NCI-H748 (cell line): ENCODE measurements around the gene POU2AF3.
"Not testable (repeated sequence)": the region's sequence is repeated elsewhere in the genome, so short reads cannot be mapped to it uniquely, and the experiment has no call there.

Source experiments
- DNase-seq: peaks from one replicate; lab custom pipeline; 2025; ENCODE audit not compliant: unreplicated experiment; lab: John Stamatoyannopoulos, UW

POU2AF3 gene

GRCh38 chr11:111300569-111300968, 2.2 kb downstream of the POU2AF3 start:
- DNase-seq, result no peak

- DNase-seq, result no peak
These were observed 2.9 kb downstream of the POU2AF3 start for GRCh38 chr11:111301004-111301841.

- no peak for DNase-seq
These were observed 3.4 kb downstream of the POU2AF3 start for GRCh38 chr11:111301842-111302118.

GRCh38 chr11:111302298-111302697, 4.0 kb downstream of the POU2AF3 start:
- no peak for DNase-seq

GRCh38 chr11:111303461-111303860, 5.1 kb downstream of the POU2AF3 start:
- DNase-seq, result peak; percentile 35

GRCh38 chr11:111305162-111305802, 6.9 kb downstream of the POU2AF3 start:
- no peak for DNase-seq

GRCh38 chr11:111305876-111306275, 7.5 kb downstream of the POU2AF3 start:
- no peak for DNase-seq

GRCh38 chr11:111306321-111306720, 8.0 kb downstream of the POU2AF3 start:
- no peak for DNase-seq

GRCh38 chr11:111307472-111308108, 9.2 kb downstream of the POU2AF3 start:
- no peak for DNase-seq

GRCh38 chr11:111308140-111308539, 9.8 kb downstream of the POU2AF3 start:
- peak; percentile 64 for DNase-seq

- no peak for DNase-seq
These were observed 11.0 kb downstream of the POU2AF3 start for GRCh38 chr11:111309215-111309915.

- peak; percentile 79 for DNase-seq
These were observed 11.7 kb downstream of the POU2AF3 start for GRCh38 chr11:111310088-111310487.

GRCh38 chr11:111310723-111311122, 12.4 kb downstream of the POU2AF3 start:
- DNase-seq, result no peak

- no peak for DNase-seq
These were observed 13.7 kb downstream of the POU2AF3 start for GRCh38 chr11:111312076-111312475.

GRCh38 chr11:111319296-111319695, 20.9 kb downstream of the POU2AF3 start:
- DNase-seq, result no peak

- DNase-seq, result not testable (repeated sequence)
These were observed 21.9 kb downstream of the POU2AF3 start for GRCh38 chr11:111320199-111320598.

- no peak for DNase-seq
These were observed 22.6 kb downstream of the POU2AF3 start for GRCh38 chr11:111320728-111321568.

GRCh38 chr11:111322534-111322933, 24.2 kb downstream of the POU2AF3 start:
- DNase-seq, result no peak

- DNase-seq, result no peak
These were observed 26.0 kb downstream of the POU2AF3 start for GRCh38 chr11:111324277-111324720.

GRCh38 chr11:111325259-111325658, 26.9 kb downstream of the POU2AF3 start:
- no peak for DNase-seq

GRCh38 chr11:111326824-111327223, 28.5 kb downstream of the POU2AF3 start:
- no peak for DNase-seq
